GM19193 (cell line): ENCODE data around the gene MTTP.

Experiments
- POLR2A ChIP-seq: IDR thresholded peaks from 4 replicates; pipeline ENCODE4 v1.6.1; 2011; ENCODE audit not compliant: insufficient read depth, insufficient read length; ENCODE audit errors: extremely low read depth

Gene MTTP

GRCh38 chr4:99645638-99646037 is 71.0 kb downstream of the MTTP start:
- TF ChIP-seq POLR2A, result no peak

GRCh38 chr4:99647071-99647470 is 72.4 kb downstream of the MTTP start:
- TF ChIP-seq POLR2A, result no peak

GRCh38 chr4:99648321-99648720 is 73.7 kb downstream of the MTTP start:
- no peak for TF ChIP-seq POLR2A

- TF ChIP-seq POLR2A, result no peak
Measured at GRCh38 chr4:99649208-99649607, 74.6 kb downstream of the MTTP start.

GRCh38 chr4:99649778-99650177 is 75.2 kb downstream of the MTTP start:
- TF ChIP-seq POLR2A, result no peak

GRCh38 chr4:99651016-99651769 is 76.6 kb downstream of the MTTP start:
- TF ChIP-seq POLR2A, result no peak

GRCh38 chr4:99651811-99652485 is 77.3 kb downstream of the MTTP start:
- no peak for TF ChIP-seq POLR2A

- TF ChIP-seq POLR2A, result no peak
Measured at GRCh38 chr4:99652596-99653436, 78.2 kb downstream of the MTTP start.

GRCh38 chr4:99653916-99654315 is 79.3 kb downstream of the MTTP start:
- TF ChIP-seq POLR2A, result no peak

- TF ChIP-seq POLR2A, result no peak
Measured at GRCh38 chr4:99654361-99654761, 79.7 kb downstream of the MTTP start.

- TF ChIP-seq POLR2A, result no peak
Measured at GRCh38 chr4:99655308-99656081, 80.9 kb downstream of the MTTP start.

GRCh38 chr4:99657798-99658197 is 83.2 kb downstream of the MTTP start, which contains the start of gene C4orf54:
TSS of gene C4orf54 (minus strand) at chr4:99657828. CDS start at chr4:99654648, 3,180 bp downstream.
- no peak for TF ChIP-seq POLR2A

GRCh38 chr4:99658666-99659065 is 84.0 kb downstream of the MTTP start:
- TF ChIP-seq POLR2A, result no peak

GRCh38 chr4:99661907-99662306 is 87.3 kb downstream of the MTTP start:
- no peak for TF ChIP-seq POLR2A
